ENCODE results near the gene EDNRB.
"Not testable (repeated sequence)": the region's sequence is repeated elsewhere in the genome, so short reads cannot be mapped to it uniquely, and the experiment has no call there.

EDNRB gene

GRCh38 chr13:77894743-77895142 lies 23.9 kb downstream of the EDNRB start:
- no peak for DNase-seq

GRCh38 chr13:77893066-77893465 lies 25.6 kb downstream of the EDNRB start:
- DNase-seq = no peak

GRCh38 chr13:77892491-77892890 lies 26.1 kb downstream of the EDNRB start:
- DNase-seq = no peak

GRCh38 chr13:77891486-77891885 lies 27.1 kb downstream of the EDNRB start:
- no peak for DNase-seq

GRCh38 chr13:77891041-77891440 lies 27.6 kb downstream of the EDNRB start:
- DNase-seq = no peak

- no peak for DNase-seq
These were observed 35.3 kb downstream of the EDNRB start for GRCh38 chr13:77883328-77883727.

GRCh38 chr13:77878190-77878589 lies 40.4 kb downstream of the EDNRB start:
- no peak for DNase-seq

GRCh38 chr13:77876176-77876575 lies 42.5 kb downstream of the EDNRB start:
- no peak for DNase-seq

GRCh38 chr13:77874406-77874805 lies 44.2 kb downstream of the EDNRB start:
- no peak for DNase-seq

- DNase-seq = no peak
These were observed 45.6 kb downstream of the EDNRB start for GRCh38 chr13:77872995-77873394.

- no peak for DNase-seq
These were observed 47.0 kb downstream of the EDNRB start for GRCh38 chr13:77871596-77871995.

- DNase-seq = no peak
These were observed 49.9 kb downstream of the EDNRB start for GRCh38 chr13:77868717-77869116.

- DNase-seq = no peak
These were observed 51.7 kb downstream of the EDNRB start for GRCh38 chr13:77866971-77867370.

GRCh38 chr13:77865622-77866021 lies 53.0 kb downstream of the EDNRB start:
- no peak for DNase-seq

- no peak for DNase-seq
These were observed 55.5 kb downstream of the EDNRB start for GRCh38 chr13:77863144-77863543.

- DNase-seq = no peak
These were observed 56.9 kb downstream of the EDNRB start for GRCh38 chr13:77861741-77862140.

- DNase-seq = no peak
These were observed 58.1 kb downstream of the EDNRB start for GRCh38 chr13:77860507-77860981.

GRCh38 chr13:77859450-77859849 lies 59.2 kb downstream of the EDNRB start:
- no peak for DNase-seq

- DNase-seq = no peak
These were observed 61.0 kb downstream of the EDNRB start for GRCh38 chr13:77857531-77858209.

GRCh38 chr13:77853703-77854102 lies 64.9 kb downstream of the EDNRB start:
- no peak for DNase-seq

- DNase-seq = not testable (repeated sequence)
These were observed 70.6 kb downstream of the EDNRB start for GRCh38 chr13:77848050-77848449.

GRCh38 chr13:77846173-77846572 lies 72.5 kb downstream of the EDNRB start:
- no peak for DNase-seq

Measured in T1000 (cell line).